Neural cell (in vitro differentiated cells): ENCODE measurements around the gene ZNF438. TPM values are rescaled to one million over a fixed set of nuclear protein-coding genes. Genes with fewer than 3 reads are reported as not detected.

Experiments
- H2AFZ ChIP-seq: fragments of 200-600, 300-800 bp; sonication (generic), shearing (Covaris generic); 2 replicates; pipeline ENCODE4 v1.6.0; 2014; ENCODE audit warnings: low read depth, mild to moderate bottlenecking, antibody characterized with exemption, low read length, moderate library complexity
- H3F3A ChIP-seq: fragments of 200-600 bp; shearing (Covaris generic); 2 replicates; pipeline ENCODE4 v1.6.1; 2016; ENCODE audit warnings: mild to moderate bottlenecking, moderate library complexity, mixed read lengths, antibody characterized with exemption, low read length; ENCODE audit not compliant: insufficient read depth, poor library complexity, severe bottlenecking
- H3K27ac ChIP-seq: fragments of 200-600, 300-800 bp; sonication (generic), shearing (Covaris generic); 2 replicates; pipeline ENCODE4 v1.5.1; 2014; ENCODE audit warnings: mild to moderate bottlenecking, low read length, moderate library complexity
- H3K27me3 ChIP-seq: fragments of 300-800, 200-600 bp; sonication (generic), shearing (Covaris generic); 2 replicates; pipeline ENCODE4 v1.6.0; 2014; ENCODE audit warnings: mild to moderate bottlenecking, low read depth, low read length, moderate library complexity; ENCODE audit not compliant: insufficient read depth
- H3K36me3 ChIP-seq: fragments of 300-800, 200-600 bp; sonication (generic), shearing (Covaris generic); 2 replicates; pipeline ENCODE4 v1.5.1; 2014; ENCODE audit warnings: mild to moderate bottlenecking, antibody characterized with exemption, low read length, moderate library complexity; ENCODE audit not compliant: insufficient read depth
- H3K4me2 ChIP-seq: fragments of 300-800, 200-600 bp; sonication (generic), shearing (Covaris generic); 2 replicates; pipeline ENCODE4 v1.6.0; 2014; ENCODE audit warnings: mild to moderate bottlenecking, low read length
- H3K4me3 ChIP-seq: fragments of 300-800, 200-600 bp; sonication (generic), shearing (Covaris generic); 2 replicates; pipeline ENCODE4 v1.5.1; 2014; ENCODE audit warnings: mild to moderate bottlenecking, low read length, moderate library complexity
- H3K79me2 ChIP-seq: fragments of 200-600 bp; shearing (Covaris generic); replicated peaks from 2 replicates; pipeline ENCODE4 v1.6.0; 2014; ENCODE audit warnings: mild to moderate bottlenecking, low read length, moderate library complexity; ENCODE audit not compliant: insufficient read depth
- H3K9ac ChIP-seq: fragments of 300-800, 200-600 bp; sonication (generic), shearing (Covaris generic); 2 replicates; pipeline ENCODE4 v1.6.1; 2016; ENCODE audit warnings: mild to moderate bottlenecking, low read length, mixed read lengths
- H3K9me2 ChIP-seq: fragments of 200-600 bp; shearing (Covaris generic); 2 replicates; pipeline ENCODE4 v1.6.1; 2016; ENCODE audit warnings: mild to moderate bottlenecking, low read length, mixed read lengths; ENCODE audit not compliant: insufficient read depth
- H3K9me3 ChIP-seq: fragments of 200-600, 300-800 bp; sonication (generic), shearing (Covaris generic); 2 replicates; pipeline ENCODE4 v1.6.1; 2016; ENCODE audit warnings: mild to moderate bottlenecking, mixed run types, low read length, moderate library complexity, mixed read lengths
- H4K20me1 ChIP-seq: fragments of 200-600 bp; shearing (Covaris generic); 2 replicates; pipeline ENCODE4 v1.6.1; 2016; ENCODE audit warnings: mild to moderate bottlenecking, mixed run types; ENCODE audit not compliant: insufficient read depth
- CTCF ChIP-seq: fragments of 450-650 bp; IDR thresholded peaks from 2 replicates; pipeline ENCODE4 v1.5.1; 2014; ENCODE audit warnings: antibody characterized with exemption, mild to moderate bottlenecking, moderate library complexity; ENCODE audit not compliant: poor library complexity, severe bottlenecking
- EP300 ChIP-seq: fragments of 450-650 bp; conservative IDR thresholded peaks from 2 replicates; pipeline ENCODE4 v1.6.1; 2014; ENCODE audit warnings: antibody characterized with exemption, mild to moderate bottlenecking, moderate library complexity; ENCODE audit not compliant: poor library complexity, severe bottlenecking
- EZH2 ChIP-seq: fragments of 200-600, 300-800 bp; shearing (Covaris generic), sonication (generic); IDR thresholded peaks from 2 replicates; pipeline ENCODE4 v1.6.1; 2014; ENCODE audit warnings: antibody characterized with exemption, low read length, borderline replicate concordance, mild to moderate bottlenecking; ENCODE audit not compliant: insufficient read depth, poor library complexity, severe bottlenecking
- MXI1 ChIP-seq: fragments of 450-650 bp; conservative IDR thresholded peaks from 2 replicates; pipeline ENCODE4 v1.6.1; 2014; ENCODE audit warnings: antibody characterized with exemption, mild to moderate bottlenecking; ENCODE audit not compliant: poor library complexity, severe bottlenecking
- POLR2AphosphoS5 ChIP-seq: IDR thresholded peaks from 2 replicates; pipeline ENCODE4 v1.6.1; 2012
- RAD21 ChIP-seq: fragments of 450-650 bp; conservative IDR thresholded peaks from 2 replicates; pipeline ENCODE4 v1.6.1; 2014; ENCODE audit warnings: antibody characterized with exemption, mild to moderate bottlenecking, moderate library complexity
- REST ChIP-seq: IDR thresholded peaks from 2 replicates; pipeline ENCODE4 v1.6.1; 2012; ENCODE audit warnings: borderline replicate concordance
- SMC3 ChIP-seq: fragments of 450-650 bp; conservative IDR thresholded peaks from 2 replicates; pipeline ENCODE4 v1.6.1; 2014; ENCODE audit warnings: antibody characterized with exemption, mild to moderate bottlenecking, moderate library complexity; ENCODE audit not compliant: poor library complexity
- TAF1 ChIP-seq: IDR thresholded peaks from 2 replicates; pipeline ENCODE4 v1.6.1; 2012; ENCODE audit warnings: low read depth
- polyA plus RNA-seq: library from polyadenylated mRNA; depleted of rRNA; stranded (reverse); fragments of >200 nt; gene quantifications from 2 replicates; pipeline ENCODE4 v1.2.3, GENCODE V29; 2014

The ZNF438 gene
- polyA plus RNA-seq, 1 donor from 2014 or later: 0.78 TPM

- Histone ChIP-seq H3K79me2 (no peaks in the 10 kb centered on the region), H3K9ac (no peak overlapping the region), H3K4me2 (no peak overlapping the region), H3K9me2 (no peaks in the 10 kb centered on the region), H4K20me1 (no peaks in the 10 kb centered on the region), H3K4me3 (no peak overlapping the region), H2AFZ (no peak overlapping the region), H3K27me3 (no peaks in the 10 kb centered on the region), H3K9me3 (no peaks in the 10 kb centered on the region), H3K36me3 (no peaks in the 10 kb centered on the region), H3K27ac (no peak overlapping the region), H3F3A (no peaks in the 10 kb centered on the region)
- TF ChIP-seq RAD21: no peak
- no peak for TF ChIP-seq MXI1
- TF ChIP-seq EP300: no peak
- TF ChIP-seq REST: no peak
- TF ChIP-seq TAF1: no peak
- no peak for TF ChIP-seq EZH2
These were observed 44.2 kb downstream of the ZNF438 start for GRCh38 chr10:30987463-30987862.

- Histone ChIP-seq H3K9me3 (no peaks in the 10 kb centered on the region), H3K9ac (no peak overlapping the region), H3F3A (no peaks in the 10 kb centered on the region), H3K79me2 (no peaks in the 10 kb centered on the region), H4K20me1 (no peaks in the 10 kb centered on the region), H3K27me3 (no peaks in the 10 kb centered on the region), H2AFZ (no peak overlapping the region), H3K9me2 (no peaks in the 10 kb centered on the region), H3K4me3 (no peak overlapping the region), H3K4me2 (no peak overlapping the region), H3K36me3 (no peaks in the 10 kb centered on the region), H3K27ac (no peak overlapping the region)
- TF ChIP-seq POLR2AphosphoS5 (no peak), SMC3 (no peak), REST (no peak), EP300 (no peak), RAD21 (no peak), EZH2 (no peak), CTCF (no peak), MXI1 (no peak), TAF1 (no peak)
These were observed 45.6 kb downstream of the ZNF438 start for GRCh38 chr10:30986053-30986555.
